Ectodermal cell (in vitro differentiated cells): ENCODE results near the gene GNAI3. TPM values are rescaled to one million over a fixed set of nuclear protein-coding genes. Genes with fewer than 3 reads are reported as not detected.
A peak's percentile ranks its signal among the peaks of the same experiment; 100 is the strongest.

Source experiments
- H3K27ac ChIP-seq: 2 replicates; pipeline ENCODE4 v1.7.0; 2013; ENCODE audit warnings: mild to moderate bottlenecking, low read depth, low read length; ENCODE audit not compliant: insufficient read depth, poor library complexity, severe bottlenecking
- H3K27me3 ChIP-seq: 2 replicates; pipeline ENCODE4 v1.7.0; 2013; ENCODE audit warnings: mild to moderate bottlenecking, low read length; ENCODE audit not compliant: insufficient read depth, control insufficient read depth, poor library complexity, severe bottlenecking
- H3K36me3 ChIP-seq: one replicate; pipeline ENCODE4 v1.7.0; 2013; ENCODE audit warnings: low read length; ENCODE audit not compliant: control insufficient read depth, insufficient read depth
- H3K4me1 ChIP-seq: one replicate; pipeline ENCODE4 v1.7.0; 2013; ENCODE audit warnings: low read length; ENCODE audit not compliant: control insufficient read depth, insufficient read depth
- H3K4me3 ChIP-seq: 2 replicates; pipeline ENCODE4 v1.7.0; 2013; ENCODE audit warnings: low read depth, low read length, control low read depth; ENCODE audit not compliant: insufficient read depth
- H3K9me3 ChIP-seq: 2 replicates; pipeline ENCODE4 v1.7.0; 2013; ENCODE audit warnings: mild to moderate bottlenecking, low read length, moderate library complexity; ENCODE audit not compliant: control insufficient read depth
- WGBS, 2 experiments: methylation state at CpG; one replicate each; pipeline ENCODE4 v1.1.7; 2013; ENCODE audit warnings: missing lambda C conversion rate in 2 of 2; 5-methylcytosine and 5-hydroxymethylcytosine counted together
- polyA plus RNA-seq, 4 experiments: library from polyadenylated mRNA; stranded (reverse); fragments of 50-300 nt; gene quantifications; one replicate each; pipeline ENCODE4 v1.2.3, GENCODE V29; 2013

The GNAI3 gene
- polyA plus RNA-seq (2013, experiment 1 of 4): 10.9 TPM
- polyA plus RNA-seq (2013, experiment 2 of 4): 12.1 TPM
- 8.9 TPM for polyA plus RNA-seq (2013, experiment 3 of 4)
- 9.2 TPM for polyA plus RNA-seq (2013, experiment 4 of 4)

GRCh38 chr1:109548321-109549267 is at the start of gene GNAI3:
GNAI3 (plus strand) TSS chr1:109548615; CDS start chr1:109548721, 106 bp downstream.
- Histone ChIP-seq H3K4me1 (peaks cover 8% of the 10 kb centered on the region), H3K9me3 (no peaks in the 10 kb centered on the region), H3K27ac (peak within 1 kb of the TSS; percentile 61), H3K4me3 (peak within 1 kb of the TSS; percentile 90), H3K27me3 (no peaks in the 10 kb centered on the region), H3K36me3 (no peaks in the 10 kb centered on the region)
- WGBS, 2 experiments: 1% methylated on average over 68 of the region's 68 CpGs

- Histone ChIP-seq H3K4me1 (peaks cover 14% of the 10 kb centered on the region), H3K4me3 (no peak overlapping the region), H3K27ac (no peak overlapping the region), H3K27me3 (no peaks in the 10 kb centered on the region), H3K36me3 (no peaks in the 10 kb centered on the region), H3K9me3 (no peaks in the 10 kb centered on the region)
- WGBS, 2 experiments: 84 to 89% methylated on average over 7 of the region's 7 CpGs
Measured at GRCh38 chr1:109499081-109499480, 49.3 kb upstream of the GNAI3 start.

GRCh38 chr1:109499661-109500536 is 48.5 kb upstream of the GNAI3 start:
- no peaks in the 10 kb centered on the region for H3K9me3 ChIP-seq
- WGBS, 2 experiments: 73 to 85% methylated on average over 4 of the region's 4 CpGs
- H3K27me3 ChIP-seq: no peaks in the 10 kb centered on the region
- no peak overlapping the region for H3K27ac ChIP-seq
- peaks cover 14% of the 10 kb centered on the region for H3K4me1 ChIP-seq
- no peak overlapping the region for H3K4me3 ChIP-seq
- no peaks in the 10 kb centered on the region for H3K36me3 ChIP-seq

GRCh38 chr1:109500941-109501381 is 47.5 kb upstream of the GNAI3 start:
- Histone ChIP-seq H3K27ac (no peak overlapping the region), H3K4me3 (no peak overlapping the region), H3K4me1 (peaks cover 14% of the 10 kb centered on the region), H3K36me3 (no peaks in the 10 kb centered on the region), H3K27me3 (no peaks in the 10 kb centered on the region), H3K9me3 (no peaks in the 10 kb centered on the region)
- WGBS, 2 experiments: 73 to 75% methylated on average over 5 of the region's 5 CpGs

GRCh38 chr1:109501644-109502363 is 46.6 kb upstream of the GNAI3 start:
- WGBS, 2 experiments: 84% methylated on average over 5 of the region's 5 CpGs
- Histone ChIP-seq H3K27me3 (no peaks in the 10 kb centered on the region), H3K9me3 (no peaks in the 10 kb centered on the region), H3K4me3 (no peak overlapping the region), H3K4me1 (peaks cover 14% of the 10 kb centered on the region), H3K36me3 (no peaks in the 10 kb centered on the region), H3K27ac (no peak overlapping the region)

GRCh38 chr1:109502364-109502851 is 46.0 kb upstream of the GNAI3 start:
- no peak overlapping the region for H3K4me3 ChIP-seq
- H3K27me3 ChIP-seq: peaks cover under 1% of the 10 kb centered on the region
- H3K9me3 ChIP-seq: no peaks in the 10 kb centered on the region
- 84 to 89% methylated on average over 3 of the region's 3 CpGs for WGBS, 2 experiments
- H3K27ac ChIP-seq: no peak overlapping the region
- H3K4me1 ChIP-seq: peaks cover 11% of the 10 kb centered on the region
- H3K36me3 ChIP-seq: no peaks in the 10 kb centered on the region

GRCh38 chr1:109503935-109504334 is 44.5 kb upstream of the GNAI3 start:
- Histone ChIP-seq H3K4me3 (no peak overlapping the region), H3K4me1 (peaks cover 5% of the 10 kb centered on the region), H3K27ac (no peak overlapping the region), H3K27me3 (peaks cover 11% of the 10 kb centered on the region), H3K9me3 (no peaks in the 10 kb centered on the region), H3K36me3 (no peaks in the 10 kb centered on the region)
- WGBS, 2 experiments: 91 to 95% methylated on average over 5 of the region's 5 CpGs

- no peaks in the 10 kb centered on the region for H3K9me3 ChIP-seq
- H3K4me3 ChIP-seq: no peak overlapping the region
- H3K36me3 ChIP-seq: no peaks in the 10 kb centered on the region
- H3K27ac ChIP-seq: no peak overlapping the region
- H3K27me3 ChIP-seq: peaks cover 19% of the 10 kb centered on the region
- 82 to 90% methylated on average over 1 of the region's 1 CpG for WGBS, 2 experiments
- peaks cover 4% of the 10 kb centered on the region for H3K4me1 ChIP-seq
Measured at GRCh38 chr1:109504974-109505373, 43.4 kb upstream of the GNAI3 start.

- no peaks in the 10 kb centered on the region for H3K36me3 ChIP-seq
- no peaks in the 10 kb centered on the region for H3K9me3 ChIP-seq
- H3K27me3 ChIP-seq: peaks cover 50% of the 10 kb centered on the region
- H3K4me1 ChIP-seq: peaks cover 11% of the 10 kb centered on the region
- H3K4me3 ChIP-seq: no peak overlapping the region
- no peak overlapping the region for H3K27ac ChIP-seq
- WGBS, 2 experiments: 92% methylated on average over 25 of the region's 25 CpGs
Measured at GRCh38 chr1:109508001-109508872, 40.2 kb upstream of the GNAI3 start.
